ENCODE measurements around the gene CENPL. TPM values are rescaled to one million over a fixed set of nuclear protein-coding genes. Genes with fewer than 3 reads are reported as not detected.

Gene CENPL
- total RNA-seq, 1 donor = 8.0 TPM

GRCh38 chr1:173865468-173866164 is 40.9 kb upstream of the CENPL start:
- Histone ChIP-seq H4K20me1 (ENCODE audit: insufficient read depth, low read length) (peaks cover 51% of the 10 kb centered on the region), H3K27ac (ENCODE audit: low read depth, low read length) (peak overlapping the region; percentile 85), H3K27me3 (ENCODE audit: insufficient read depth, low read length) (no peaks in the 10 kb centered on the region), H3K9me3 (ENCODE audit: low read depth, low read length) (no peaks in the 10 kb centered on the region), H2AFZ (ENCODE audit: low read length) (no peak overlapping the region), H3K4me2 (ENCODE audit: insufficient read depth, low read length) (peak overlapping the region; percentile 93), H3K36me3 (ENCODE audit: insufficient read depth, low read length) (peaks cover 55% of the 10 kb centered on the region), H3K4me1 (ENCODE audit: insufficient read depth, low read length) (peaks cover 20% of the 10 kb centered on the region), H3K79me2 (ENCODE audit: insufficient read depth, low read length) (peaks cover 27% of the 10 kb centered on the region), H3K4me3 (ENCODE audit: insufficient read depth, low read length) (peak overlapping the region; percentile 96)
- TF ChIP-seq CTCF (IDR thresholded peaks at IDR 0.05; ENCODE audit: extremely low read depth, low read depth, low read length) = no peak
- DNase-seq (ENCODE audit: insufficient read length, low spot score, missing footprints) = no peak

GRCh38 chr1:173864179-173864867 is 39.6 kb upstream of the CENPL start:
- Histone ChIP-seq H3K4me2 (ENCODE audit: insufficient read depth, low read length) (peak overlapping the region; percentile 93), H3K36me3 (ENCODE audit: insufficient read depth, low read length) (peaks cover 51% of the 10 kb centered on the region), H3K9me3 (ENCODE audit: low read depth, low read length) (no peaks in the 10 kb centered on the region), H3K27me3 (ENCODE audit: insufficient read depth, low read length) (no peaks in the 10 kb centered on the region), H3K79me2 (ENCODE audit: insufficient read depth, low read length) (peaks cover 27% of the 10 kb centered on the region), H3K4me3 (ENCODE audit: insufficient read depth, low read length) (peak overlapping the region; percentile 96), H3K4me1 (ENCODE audit: insufficient read depth, low read length) (peaks cover 18% of the 10 kb centered on the region), H2AFZ (ENCODE audit: low read length) (no peak overlapping the region), H3K27ac (ENCODE audit: low read depth, low read length) (peak overlapping the region; percentile 53), H4K20me1 (ENCODE audit: insufficient read depth, low read length) (peaks cover 51% of the 10 kb centered on the region)
- no peak for DNase-seq (ENCODE audit: insufficient read length, low spot score, missing footprints)
- no peak for TF ChIP-seq CTCF (IDR thresholded peaks at IDR 0.05; ENCODE audit: extremely low read depth, low read depth, low read length)

- Histone ChIP-seq H3K36me3 (ENCODE audit: insufficient read depth, low read length) (peaks cover 55% of the 10 kb centered on the region), H4K20me1 (ENCODE audit: insufficient read depth, low read length) (peaks cover 51% of the 10 kb centered on the region), H3K27me3 (ENCODE audit: insufficient read depth, low read length) (no peaks in the 10 kb centered on the region), H3K4me1 (ENCODE audit: insufficient read depth, low read length) (peaks cover 16% of the 10 kb centered on the region), H2AFZ (ENCODE audit: low read length) (no peak overlapping the region), H3K4me2 (ENCODE audit: insufficient read depth, low read length) (peak overlapping the region; percentile 93), H3K27ac (ENCODE audit: low read depth, low read length) (peak overlapping the region; percentile 53), H3K4me3 (ENCODE audit: insufficient read depth, low read length) (no peak overlapping the region), H3K9me3 (ENCODE audit: low read depth, low read length) (no peaks in the 10 kb centered on the region), H3K79me2 (ENCODE audit: insufficient read depth, low read length) (peaks cover 27% of the 10 kb centered on the region)
- no peak for DNase-seq (ENCODE audit: insufficient read length, low spot score, missing footprints)
- no peak for TF ChIP-seq CTCF (IDR thresholded peaks at IDR 0.05; ENCODE audit: extremely low read depth, low read depth, low read length)
These were observed 38.8 kb upstream of the CENPL start for GRCh38 chr1:173863224-173864161.
